GM18870 (cell line): Measurements from ENCODE around the gene RIMBP3C.
"Not testable (repeated sequence)": the region's sequence is repeated elsewhere in the genome, so short reads cannot be mapped to it uniquely, and the experiment has no call there.

ENCODE experiments used
- ATAC-seq: cut with Tn5 transposase; IDR thresholded peaks from one replicate; pipeline ENCODE4 v1.9.1; 2021; ENCODE audit warnings: moderate library complexity; ENCODE audit not compliant: unreplicated experiment

The RIMBP3C gene

DNA sequence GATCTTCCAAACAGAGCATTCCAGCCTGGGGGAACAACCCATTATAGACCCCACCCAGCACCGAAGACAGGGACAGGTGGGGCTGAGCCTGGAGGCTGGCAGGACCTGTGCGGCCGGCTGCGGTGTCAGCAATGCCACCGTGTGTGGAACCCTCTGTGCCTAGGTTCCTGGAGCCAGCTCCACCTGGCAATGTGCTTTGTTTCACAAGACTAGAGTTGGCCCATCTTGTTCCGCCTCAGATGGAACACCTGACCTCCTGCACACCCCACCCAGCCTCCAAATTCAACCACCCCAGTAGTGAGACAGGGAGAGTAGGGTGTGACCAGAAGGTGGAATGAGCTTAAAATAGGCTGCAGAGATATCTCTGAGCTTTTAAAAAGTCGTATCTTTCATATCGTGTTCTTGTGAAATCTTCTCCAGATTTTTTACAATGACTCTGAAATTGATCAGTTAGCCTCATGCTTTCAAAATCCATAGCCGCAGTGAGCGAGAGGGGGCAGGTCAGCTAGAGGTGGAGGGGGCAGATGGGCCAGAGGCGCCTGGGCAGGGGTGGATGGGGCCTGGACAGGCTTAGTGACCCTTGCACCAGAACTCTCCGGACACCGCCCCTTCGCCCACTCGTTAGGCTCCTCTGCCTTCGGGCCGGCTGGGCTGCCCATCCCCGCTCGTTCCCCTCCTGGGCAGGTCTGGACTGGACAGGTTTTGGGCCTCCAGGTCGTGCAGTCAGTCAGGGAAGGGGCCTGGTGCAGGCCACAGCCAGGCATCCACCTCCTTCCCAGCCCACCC is 18.2 kb downstream of the RIMBP3C start:
- ATAC-seq: not testable (repeated sequence)

DNA sequence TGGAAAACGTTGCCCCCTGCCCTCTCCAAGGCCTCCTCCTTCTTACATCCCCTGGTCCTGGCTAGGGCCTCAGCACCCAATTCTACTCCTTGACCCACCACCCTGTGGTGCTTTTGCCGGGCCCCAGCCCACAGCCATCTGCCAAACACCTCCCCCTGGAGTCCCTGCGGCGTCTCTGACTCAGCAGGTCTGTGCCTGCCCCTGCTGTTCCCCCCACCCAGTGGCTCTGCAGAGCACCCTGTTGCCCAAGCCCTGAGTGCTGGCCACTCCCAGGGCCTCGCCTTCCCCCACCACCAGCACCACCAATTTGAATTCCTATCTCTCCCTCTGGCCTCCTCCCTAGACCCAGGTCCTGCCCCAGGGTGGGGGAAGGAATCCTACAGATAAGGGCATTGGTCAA is 19.7 kb downstream of the RIMBP3C start:
- not testable (repeated sequence) for ATAC-seq

GRCh38 chr22:21526705-21527500 is 24.4 kb downstream of the RIMBP3C start:
- ATAC-seq: not testable (repeated sequence)

DNA sequence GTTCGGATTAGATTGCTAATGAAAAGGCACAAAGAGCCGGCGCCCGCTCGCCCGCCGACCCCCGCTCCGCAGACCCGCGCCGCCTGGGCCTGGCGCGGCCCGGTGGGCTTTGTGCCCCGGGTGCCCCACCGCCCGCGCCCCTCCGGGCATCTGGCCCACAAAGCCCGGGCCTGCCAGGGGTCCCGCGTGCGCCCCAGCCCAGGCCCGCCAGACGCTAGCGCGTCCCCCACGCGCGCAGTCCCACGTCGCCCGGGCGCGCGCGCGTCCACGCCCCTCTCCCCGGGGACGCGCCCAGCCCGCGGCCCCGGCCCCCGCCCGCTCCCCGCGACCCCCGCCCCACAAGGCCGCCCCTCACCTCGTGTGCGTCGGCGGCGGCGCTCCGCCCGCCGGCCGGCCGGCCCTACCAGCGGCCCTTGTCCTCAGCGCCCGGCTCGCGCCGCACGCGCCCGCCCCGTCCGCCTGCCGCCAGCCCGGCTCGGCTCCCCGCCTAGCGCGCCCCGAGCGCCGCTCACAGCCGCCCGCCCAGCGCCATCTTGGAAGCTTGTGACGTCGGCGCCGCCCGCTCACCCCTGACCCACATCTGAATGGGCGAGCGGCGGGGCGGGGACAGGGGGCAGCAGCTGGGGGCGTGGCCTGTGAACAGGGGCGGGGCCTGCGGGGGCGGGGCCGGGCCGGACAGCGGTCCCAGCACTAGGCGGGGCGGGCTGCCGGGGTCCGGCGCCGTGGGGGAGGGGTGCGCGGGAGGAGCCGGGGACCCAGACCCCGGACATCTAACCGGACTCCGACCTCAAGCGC is 34.1 kb downstream of the RIMBP3C start:
- not testable (repeated sequence) for ATAC-seq

- ATAC-seq: not testable (repeated sequence)
Measured at GRCh38 chr22:21516522-21516921, 34.7 kb downstream of the RIMBP3C start.

- not testable (repeated sequence) for ATAC-seq
Measured at GRCh38 chr22:21515234-21515633, 36.0 kb downstream of the RIMBP3C start.

- ATAC-seq: not testable (repeated sequence)
Measured at GRCh38 chr22:21514117-21514516, 37.1 kb downstream of the RIMBP3C start.

- ATAC-seq: not testable (repeated sequence)
Measured at GRCh38 chr22:21512022-21512421, 39.2 kb downstream of the RIMBP3C start.

- not testable (repeated sequence) for ATAC-seq
Measured at GRCh38 chr22:21510397-21510796, 40.9 kb downstream of the RIMBP3C start.

DNA sequence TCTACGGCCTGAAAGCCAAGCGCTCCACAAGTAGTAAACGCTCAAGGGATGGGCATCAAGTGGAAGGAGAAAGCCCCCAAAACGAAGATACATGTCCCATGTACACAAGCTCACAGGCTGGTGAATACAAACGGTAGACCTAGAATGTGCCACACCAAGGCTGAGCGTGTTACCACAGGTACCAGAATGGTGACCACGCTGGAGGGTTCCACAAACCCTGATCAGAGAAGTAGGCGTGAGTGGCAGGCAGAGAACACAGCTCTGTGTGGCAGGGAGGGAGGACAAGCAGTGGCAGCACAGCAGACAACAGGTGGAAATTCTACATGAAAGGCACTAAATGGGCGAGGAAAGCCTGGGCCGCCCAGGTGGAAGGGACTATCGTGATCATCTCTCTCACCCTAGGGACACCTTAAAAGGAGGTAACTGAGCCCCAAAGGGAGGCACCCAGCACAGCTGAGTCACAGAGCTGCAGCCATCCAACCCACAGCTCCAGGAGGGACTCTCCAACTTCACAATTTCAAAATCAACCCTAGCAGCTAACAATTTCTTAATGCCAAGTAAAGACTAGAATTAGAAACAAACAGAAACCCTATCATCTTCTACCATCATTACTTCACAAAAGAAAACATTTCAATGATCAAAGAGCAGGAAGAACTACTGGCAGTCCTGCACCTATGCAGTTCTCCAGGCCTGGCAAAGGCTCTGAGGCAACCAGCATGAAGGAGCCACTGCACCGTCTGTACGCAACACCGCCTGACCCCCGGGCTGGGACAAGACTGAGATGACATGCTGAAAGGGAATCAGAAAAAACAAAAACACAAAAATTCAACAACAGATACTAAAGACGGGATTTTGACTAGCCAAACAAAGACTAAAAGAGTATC is 51.4 kb downstream of the RIMBP3C start:
- ATAC-seq: not testable (repeated sequence)

GRCh38 chr22:21498489-21498888 is 52.8 kb downstream of the RIMBP3C start:
- not testable (repeated sequence) for ATAC-seq

DNA sequence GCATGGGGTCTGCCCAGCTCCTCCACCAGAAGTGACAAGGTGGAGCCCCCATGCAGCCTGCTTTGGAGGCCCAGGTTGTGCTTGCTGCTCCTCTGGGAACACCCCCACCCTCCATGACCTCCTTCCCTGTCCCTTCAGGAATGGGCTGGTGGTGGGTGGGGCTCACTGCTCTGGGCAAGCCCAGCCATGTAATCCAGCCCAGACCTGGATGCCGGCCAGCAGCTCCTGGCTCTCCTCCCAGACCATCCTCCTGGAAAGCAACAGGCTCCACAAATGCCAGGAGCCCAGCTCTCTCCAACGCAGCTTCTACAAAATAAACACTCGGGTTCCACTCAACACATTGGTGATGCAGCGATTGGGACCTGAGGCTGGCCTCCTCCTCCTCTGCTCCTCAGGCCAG is 53.3 kb downstream of the RIMBP3C start:
- not testable (repeated sequence) for ATAC-seq
